Raji (cell line): Measurements from ENCODE around the gene FSCN2.

ENCODE experiments used
- POLR2A ChIP-seq: IDR thresholded peaks from 2 replicates; pipeline ENCODE4 v1.6.1; 2011; ENCODE audit warnings: low read depth, low read length, control low read depth; ENCODE audit not compliant: insufficient read depth

Gene FSCN2

GRCh38 chr17:81537856-81538555 lies 9.8 kb downstream of the FSCN2 start:
- 0 out of 2 replicates have a peak, but pooled peaks have one; percentile 12 for TF ChIP-seq POLR2A

GRCh38 chr17:81538651-81539570 lies 10.7 kb downstream of the FSCN2 start:
- no peak for TF ChIP-seq POLR2A

- TF ChIP-seq POLR2A = no peak
Measured at GRCh38 chr17:81539571-81539900, 11.4 kb downstream of the FSCN2 start.

- TF ChIP-seq POLR2A = no peak
Measured at GRCh38 chr17:81539961-81540675, 11.9 kb downstream of the FSCN2 start.

GRCh38 chr17:81540676-81541027 lies 12.5 kb downstream of the FSCN2 start:
- no peak for TF ChIP-seq POLR2A

- TF ChIP-seq POLR2A = no peak
Measured at GRCh38 chr17:81541123-81541522, 12.9 kb downstream of the FSCN2 start.

- no peak for TF ChIP-seq POLR2A
Measured at GRCh38 chr17:81542431-81543338, 14.5 kb downstream of the FSCN2 start.

- no peak for TF ChIP-seq POLR2A
Measured at GRCh38 chr17:81543339-81543675, 15.1 kb downstream of the FSCN2 start.

- no peak for TF ChIP-seq POLR2A
Measured at GRCh38 chr17:81543756-81544155, 15.6 kb downstream of the FSCN2 start.

- no peak for TF ChIP-seq POLR2A
Measured at GRCh38 chr17:81544281-81544974, 16.3 kb downstream of the FSCN2 start.

GRCh38 chr17:81545160-81545949 lies 17.2 kb downstream of the FSCN2 start:
- TF ChIP-seq POLR2A = no peak

- TF ChIP-seq POLR2A = no peak
Measured at GRCh38 chr17:81546906-81547613, 18.9 kb downstream of the FSCN2 start.

GRCh38 chr17:81547614-81547982 lies 19.4 kb downstream of the FSCN2 start:
- TF ChIP-seq POLR2A = no peak
